Hepatic stellate cell (primary cell): Measurements from ENCODE around the gene CDK5RAP1.
"Not testable (repeated sequence)": the region's sequence is repeated elsewhere in the genome, so short reads cannot be mapped to it uniquely, and the experiment has no call there.

Experiments
- DNase-seq: peaks from one replicate; pipeline ENCODE4 v3.0.0; 2011; ENCODE audit warnings: low spot score

Gene CDK5RAP1

GRCh38 chr20:33419140-33419974, 18.0 kb upstream of the CDK5RAP1 start:
- peak; percentile 54 for DNase-seq

GRCh38 chr20:33418033-33418432, 16.7 kb upstream of the CDK5RAP1 start:
- DNase-seq: no peak

- peak; percentile 74 for DNase-seq
Observed at GRCh38 chr20:33415948-33416347, 14.6 kb upstream of the CDK5RAP1 start.

- DNase-seq: no peak
Observed at GRCh38 chr20:33412484-33412838, 11.1 kb upstream of the CDK5RAP1 start.

- no peak for DNase-seq
Observed at GRCh38 chr20:33411711-33412483, 10.6 kb upstream of the CDK5RAP1 start.

- DNase-seq: no peak
Observed at GRCh38 chr20:33411242-33411641, 9.9 kb upstream of the CDK5RAP1 start.

GRCh38 chr20:33410081-33410742, 8.9 kb upstream of the CDK5RAP1 start:
- DNase-seq: no peak

GRCh38 chr20:33408716-33409654, 7.7 kb upstream of the CDK5RAP1 start:
- DNase-seq: no peak

GRCh38 chr20:33408313-33408712, 7.0 kb upstream of the CDK5RAP1 start:
- DNase-seq: no peak

GRCh38 chr20:33407796-33408195, 6.5 kb upstream of the CDK5RAP1 start:
- DNase-seq: peak; percentile 53

GRCh38 chr20:33407251-33407650, 5.9 kb upstream of the CDK5RAP1 start:
- DNase-seq: peak; percentile 27

- no peak for DNase-seq
Observed at GRCh38 chr20:33404281-33404680, 3.0 kb upstream of the CDK5RAP1 start.

- DNase-seq: no peak
Observed at GRCh38 chr20:33401921-33402369, 626 bp upstream of the CDK5RAP1 start.

- no peak for DNase-seq
Observed at GRCh38 chr20:33400812-33401183, 521 bp downstream of the CDK5RAP1 start.

- DNase-seq: no peak
Observed at GRCh38 chr20:33399924-33400323, 1.4 kb downstream of the CDK5RAP1 start.

- DNase-seq: no peak
Observed at GRCh38 chr20:33394718-33395117, 6.6 kb downstream of the CDK5RAP1 start.

- DNase-seq: no peak
Observed at GRCh38 chr20:33393609-33394008, 7.7 kb downstream of the CDK5RAP1 start.

- peak; percentile 57 for DNase-seq
Observed at GRCh38 chr20:33391722-33392415, 9.4 kb downstream of the CDK5RAP1 start.

- not testable (repeated sequence) for DNase-seq
Observed at GRCh38 chr20:33389326-33389725, 12.0 kb downstream of the CDK5RAP1 start.

GRCh38 chr20:33388268-33388667, 13.1 kb downstream of the CDK5RAP1 start:
- DNase-seq: no peak

GRCh38 chr20:33387177-33387576, 14.1 kb downstream of the CDK5RAP1 start:
- DNase-seq: no peak
